GM21390 (cell line): Measurements from ENCODE around the gene HS3ST2.
"Not testable (repeated sequence)": the region's sequence is repeated elsewhere in the genome, so short reads cannot be mapped to it uniquely, and the experiment has no call there.

Experiments used
- ATAC-seq: cut with Tn5 transposase; IDR thresholded peaks from one replicate; pipeline ENCODE4 v1.9.1; 2021; ENCODE audit not compliant: unreplicated experiment

The HS3ST2 gene

DNA sequence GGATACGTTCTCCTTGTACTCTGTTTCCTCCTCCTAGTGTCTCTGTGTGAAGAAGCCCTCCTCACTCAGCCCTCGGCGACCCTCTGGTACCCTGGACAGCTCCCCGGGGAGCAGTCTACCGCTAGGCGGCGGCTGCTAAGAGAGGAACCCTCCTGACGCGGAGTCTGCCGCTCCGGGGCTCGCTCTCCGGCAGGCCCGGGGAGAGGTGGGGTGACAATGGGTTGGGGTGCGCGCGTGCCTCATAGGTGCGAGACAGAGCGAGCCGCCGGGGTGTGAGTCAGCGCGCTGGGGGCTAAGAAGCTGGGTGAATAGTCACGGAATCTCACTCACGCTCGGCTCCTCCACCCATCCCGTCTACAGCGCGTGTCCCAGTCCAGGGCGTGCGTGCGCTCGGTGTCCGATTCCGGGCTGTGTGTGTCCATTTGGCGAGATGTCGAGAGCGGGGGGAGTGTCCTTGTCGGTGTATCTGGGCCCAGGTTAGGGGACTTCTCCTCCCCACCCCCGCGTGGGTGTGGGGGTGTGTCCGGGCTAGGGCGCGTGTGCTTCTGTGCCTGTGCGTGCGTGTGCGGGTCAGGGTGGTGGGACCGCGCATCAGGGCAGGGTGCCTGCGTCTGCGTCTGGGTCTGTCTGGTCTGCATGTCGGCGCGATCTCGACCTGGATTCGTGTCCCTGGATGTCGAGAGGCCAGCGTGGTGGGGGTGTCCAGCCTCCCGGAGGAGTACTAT, 577 bp upstream of the HS3ST2 start:
- no peak for ATAC-seq

DNA sequence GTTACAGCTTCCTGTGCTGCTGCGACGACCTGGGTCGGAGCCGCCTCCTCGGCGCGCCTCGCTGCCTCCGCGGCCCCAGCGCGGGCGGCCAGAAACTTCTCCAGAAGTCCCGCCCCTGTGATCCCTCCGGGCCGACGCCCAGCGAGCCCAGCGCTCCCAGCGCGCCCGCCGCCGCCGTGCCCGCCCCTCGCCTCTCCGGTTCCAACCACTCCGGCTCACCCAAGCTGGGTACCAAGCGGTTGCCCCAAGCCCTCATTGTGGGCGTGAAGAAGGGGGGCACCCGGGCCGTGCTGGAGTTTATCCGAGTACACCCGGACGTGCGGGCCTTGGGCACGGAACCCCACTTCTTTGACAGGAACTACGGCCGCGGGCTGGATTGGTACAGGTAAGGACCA, 746 bp downstream of the HS3ST2 start:
- no peak for ATAC-seq

DNA sequence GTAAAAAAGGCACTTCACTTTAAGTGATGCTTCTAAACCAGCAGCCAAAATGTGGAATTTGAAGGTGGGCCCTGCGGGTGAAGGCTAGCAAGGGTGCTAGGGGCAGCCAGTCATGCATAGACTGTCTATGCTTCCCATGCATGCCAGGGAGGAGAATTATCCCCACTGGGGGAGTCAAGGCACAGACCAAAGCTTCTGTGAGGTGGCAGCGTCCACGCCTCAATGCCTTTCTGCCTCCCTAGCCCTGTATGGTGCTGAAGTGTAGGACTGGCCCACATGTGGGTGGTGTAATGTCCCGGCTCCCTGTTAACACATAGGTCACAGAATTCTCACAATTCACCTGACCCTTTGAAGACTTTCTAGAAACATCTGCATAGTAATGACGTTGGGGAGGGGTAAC, 1.9 kb downstream of the HS3ST2 start:
- ATAC-seq: no peak

DNA sequence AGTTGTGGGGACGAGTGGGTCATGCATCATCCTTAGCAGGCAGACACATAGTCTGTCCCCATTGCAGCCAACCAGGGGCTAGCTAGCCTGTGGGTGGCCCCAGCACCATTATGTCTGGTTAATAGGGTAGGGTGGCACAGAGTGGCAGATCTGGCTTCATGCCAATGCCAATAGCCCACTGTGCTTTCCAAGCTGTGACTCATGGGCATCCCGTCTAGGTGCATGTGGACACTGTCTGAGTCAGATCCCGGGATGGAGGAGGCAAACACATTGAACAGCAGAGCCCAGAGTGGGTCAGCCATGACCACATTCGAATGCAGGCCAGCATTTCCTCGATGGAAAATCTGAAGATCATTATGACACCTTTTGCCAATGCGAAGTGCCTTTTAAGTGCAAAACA, 2.5 kb downstream of the HS3ST2 start:
- no peak for ATAC-seq

DNA sequence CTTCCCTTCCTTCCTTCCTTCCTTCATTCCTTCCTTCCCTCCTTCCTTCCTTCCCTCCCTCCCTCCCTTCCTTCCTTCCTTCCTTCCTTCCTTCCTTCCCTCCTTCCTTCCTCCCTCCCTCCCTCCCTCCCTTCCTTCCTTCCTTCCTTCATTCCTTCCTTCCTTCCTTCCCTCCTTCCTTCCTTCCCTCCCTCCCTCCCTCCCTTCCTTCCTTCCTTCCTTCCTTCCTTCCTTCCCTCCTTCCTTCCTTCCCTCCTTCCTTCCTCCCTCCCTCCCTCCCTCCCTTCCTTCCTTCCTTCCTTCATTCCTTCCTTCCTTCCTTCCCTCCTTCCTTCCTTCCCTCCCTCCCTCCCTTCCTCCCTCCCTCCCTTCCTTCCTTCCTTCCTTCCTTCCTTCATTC, 4.8 kb downstream of the HS3ST2 start:
- not testable (repeated sequence) for ATAC-seq

DNA sequence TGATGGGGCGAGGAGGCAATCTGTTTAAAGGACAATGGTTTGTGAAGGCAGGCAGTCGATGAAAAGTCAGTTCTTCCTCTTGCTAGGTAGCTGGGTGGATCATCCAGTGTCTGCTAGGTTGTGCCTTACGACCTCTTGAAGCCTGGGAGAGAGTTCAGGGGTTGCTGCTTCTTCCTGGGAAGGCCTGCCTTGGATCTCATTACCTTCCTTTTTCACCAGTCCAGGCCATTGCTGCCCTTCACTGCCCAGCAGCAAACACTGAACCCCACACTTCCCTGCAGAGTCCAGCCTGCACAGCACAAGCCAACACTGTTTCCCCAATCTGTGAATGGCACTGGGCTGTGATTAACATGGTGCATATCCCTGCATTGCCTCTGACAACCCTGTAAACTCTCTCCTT, 24.7 kb downstream of the HS3ST2 start:
- no peak for ATAC-seq

DNA sequence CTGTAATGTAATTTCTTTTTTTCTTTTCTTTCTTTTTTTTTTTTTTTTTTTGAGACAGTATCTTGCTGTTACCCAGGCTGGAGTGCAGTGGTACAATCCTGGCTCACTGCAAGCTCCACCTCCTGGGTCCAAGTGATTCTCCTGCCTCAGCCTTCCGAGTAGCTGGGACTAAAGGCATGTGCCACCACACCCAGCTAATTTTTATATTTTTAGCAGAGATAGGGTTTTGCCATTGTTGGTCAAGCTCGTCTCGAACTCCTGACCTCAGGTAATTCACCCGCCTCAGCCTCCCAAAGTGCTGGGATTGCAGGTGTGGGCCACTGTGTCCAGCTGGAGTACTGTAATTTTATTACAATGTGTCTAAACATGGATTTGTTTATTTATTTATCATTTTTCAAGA, 28.1 kb downstream of the HS3ST2 start:
- not testable (repeated sequence) for ATAC-seq

DNA sequence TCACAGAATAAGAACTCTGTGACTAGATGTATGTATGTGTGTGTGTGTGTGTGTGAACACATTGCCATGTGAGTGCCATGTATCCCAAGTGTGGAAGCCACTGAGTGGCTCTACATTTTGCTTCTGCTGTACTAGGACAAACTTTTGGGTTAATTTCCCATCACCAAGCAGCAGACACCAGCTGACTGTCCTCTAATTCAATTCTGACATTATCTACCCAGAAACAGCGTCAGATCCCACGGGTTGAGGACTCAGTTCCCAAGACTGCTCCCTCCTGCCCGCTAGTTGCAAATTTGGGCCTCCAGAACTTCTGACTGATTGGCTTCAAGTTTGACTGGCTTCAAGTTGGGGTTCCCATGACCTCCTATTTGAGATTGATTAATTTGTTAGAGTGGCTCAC, 29.2 kb downstream of the HS3ST2 start:
- no peak for ATAC-seq

DNA sequence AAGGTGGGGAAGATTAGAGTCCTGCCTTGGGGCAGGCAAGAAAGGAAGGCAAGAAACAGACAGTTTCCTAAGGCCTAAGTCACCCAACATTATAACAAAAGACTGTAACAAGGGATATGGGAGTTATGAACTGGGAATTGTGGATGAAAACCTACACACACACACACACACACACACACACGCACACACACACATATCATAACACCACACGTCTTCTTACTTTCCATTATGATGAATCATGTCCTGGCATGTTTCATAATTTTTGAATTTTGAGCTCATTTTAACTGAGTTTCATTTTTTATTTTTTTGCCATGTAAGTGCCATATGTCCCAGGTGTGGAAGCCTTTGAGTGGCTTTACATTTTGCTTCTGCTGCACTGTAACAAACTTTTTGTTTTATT, 29.9 kb downstream of the HS3ST2 start:
- no peak for ATAC-seq

DNA sequence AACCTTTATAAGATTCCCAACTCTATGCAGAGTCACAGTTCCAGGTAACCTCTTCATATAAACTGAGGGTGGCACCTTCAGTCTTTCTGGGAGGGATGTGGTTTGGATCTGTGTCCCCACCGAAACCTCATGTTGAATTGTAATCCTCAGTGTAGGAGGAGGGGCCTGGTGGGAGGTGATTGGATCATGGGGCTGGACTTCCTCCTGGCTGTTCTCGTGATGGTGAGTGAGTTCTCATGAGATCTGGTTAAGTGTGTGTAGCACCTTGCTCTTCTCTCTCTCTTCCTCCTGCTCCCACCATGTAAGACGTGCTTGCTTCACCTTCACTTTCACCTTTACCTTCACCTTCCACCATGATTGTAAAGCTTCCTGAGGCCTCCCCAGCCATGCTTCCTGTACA, 30.5 kb downstream of the HS3ST2 start:
- ATAC-seq: no peak

DNA sequence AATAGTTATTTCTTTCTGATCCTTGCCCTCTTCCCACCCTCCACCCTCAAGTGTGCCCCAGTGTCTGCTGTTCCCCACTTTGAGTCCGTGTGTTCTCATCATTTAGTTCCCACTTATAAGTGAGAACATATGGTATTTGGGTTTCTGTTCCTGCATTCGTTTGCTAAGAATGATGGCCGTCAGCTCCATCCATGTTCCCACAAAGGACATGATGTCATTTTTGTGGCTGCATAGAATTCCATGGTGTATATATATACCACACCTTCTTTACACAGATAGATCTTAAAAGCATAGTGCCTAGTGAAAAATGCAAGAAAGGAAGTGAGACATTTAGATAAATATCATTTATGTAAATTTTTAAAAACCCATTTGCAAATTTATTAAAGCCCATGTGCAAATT, 33.1 kb downstream of the HS3ST2 start:
- ATAC-seq: no peak

DNA sequence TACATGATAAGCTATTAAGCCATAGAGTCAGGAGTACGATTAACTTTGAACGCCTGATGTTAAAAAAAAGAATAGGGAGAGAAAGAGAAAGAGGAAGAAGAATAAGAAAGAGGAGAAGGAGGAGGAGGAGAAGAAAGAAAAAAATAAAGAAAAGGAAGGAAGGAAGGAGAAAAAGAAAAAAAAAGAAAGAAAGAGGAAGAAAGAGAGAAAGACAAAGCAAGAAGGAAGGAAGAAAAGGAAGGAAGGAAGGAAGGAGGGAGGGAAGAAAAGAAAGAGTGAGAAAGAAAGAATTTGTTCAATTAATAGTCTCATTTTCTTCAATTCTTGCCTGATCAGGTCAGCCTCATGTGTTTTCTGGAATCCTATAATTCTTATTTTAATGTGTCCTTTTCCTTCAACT, 33.7 kb downstream of the HS3ST2 start:
- ATAC-seq: no peak

DNA sequence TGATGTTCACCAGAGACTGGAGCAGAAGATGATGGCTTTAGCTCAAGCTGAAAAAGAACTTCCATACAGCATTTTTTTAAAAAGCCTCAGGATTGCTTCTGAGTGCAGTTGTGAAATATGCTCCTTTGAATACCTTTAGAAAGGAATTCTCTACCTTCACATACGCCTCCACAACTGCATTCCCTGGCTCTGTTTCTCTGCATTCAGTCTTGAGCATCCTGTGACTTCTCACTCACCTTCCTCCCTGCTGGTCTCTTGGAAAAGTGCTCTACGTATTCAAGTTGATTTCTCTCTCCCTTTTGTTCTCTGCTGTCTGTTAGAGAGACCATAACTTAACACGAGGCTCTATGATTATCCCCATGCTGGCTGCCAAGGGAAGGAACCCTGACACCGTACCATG, 34.5 kb downstream of the HS3ST2 start:
- ATAC-seq: no peak

DNA sequence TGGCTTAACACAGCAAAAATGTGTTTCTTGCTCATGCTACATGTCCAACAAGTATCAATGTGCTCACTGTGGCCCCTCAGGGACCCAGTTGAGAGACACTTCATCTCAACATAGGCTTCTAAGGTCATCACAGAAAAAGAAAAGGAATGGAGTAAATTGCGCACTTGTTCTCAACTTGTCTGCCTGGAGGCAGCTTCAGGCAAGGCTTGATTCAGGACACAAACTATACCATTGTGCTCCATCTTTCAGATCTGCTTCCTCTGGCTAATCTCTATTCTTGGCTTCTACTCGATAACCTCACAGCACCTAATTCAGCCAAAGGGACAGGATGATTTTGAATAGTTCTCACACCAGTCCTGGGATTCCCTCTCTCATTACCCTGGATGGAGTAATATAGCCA, 35.6 kb downstream of the HS3ST2 start:
- ATAC-seq: no peak

DNA sequence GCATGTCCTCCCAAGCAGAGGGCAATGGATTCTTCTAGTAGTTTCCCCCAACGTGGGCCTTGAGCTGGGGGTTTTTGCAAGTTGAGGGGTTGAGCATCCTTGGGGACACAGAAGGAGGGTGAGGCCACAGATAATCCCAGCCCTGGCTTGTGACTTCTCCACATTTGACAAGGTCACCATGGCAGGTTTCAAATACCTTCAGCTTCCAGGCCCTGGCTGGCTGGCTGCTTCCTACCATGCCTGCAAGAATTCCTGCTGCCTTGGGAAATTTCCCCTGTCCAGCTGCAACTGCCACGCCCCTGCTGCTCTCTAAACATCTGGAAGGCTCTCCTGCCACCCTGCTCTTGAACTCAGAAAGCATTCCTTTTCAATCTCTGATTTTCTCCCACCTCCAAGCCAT, 41.3 kb downstream of the HS3ST2 start:
- ATAC-seq: no peak

DNA sequence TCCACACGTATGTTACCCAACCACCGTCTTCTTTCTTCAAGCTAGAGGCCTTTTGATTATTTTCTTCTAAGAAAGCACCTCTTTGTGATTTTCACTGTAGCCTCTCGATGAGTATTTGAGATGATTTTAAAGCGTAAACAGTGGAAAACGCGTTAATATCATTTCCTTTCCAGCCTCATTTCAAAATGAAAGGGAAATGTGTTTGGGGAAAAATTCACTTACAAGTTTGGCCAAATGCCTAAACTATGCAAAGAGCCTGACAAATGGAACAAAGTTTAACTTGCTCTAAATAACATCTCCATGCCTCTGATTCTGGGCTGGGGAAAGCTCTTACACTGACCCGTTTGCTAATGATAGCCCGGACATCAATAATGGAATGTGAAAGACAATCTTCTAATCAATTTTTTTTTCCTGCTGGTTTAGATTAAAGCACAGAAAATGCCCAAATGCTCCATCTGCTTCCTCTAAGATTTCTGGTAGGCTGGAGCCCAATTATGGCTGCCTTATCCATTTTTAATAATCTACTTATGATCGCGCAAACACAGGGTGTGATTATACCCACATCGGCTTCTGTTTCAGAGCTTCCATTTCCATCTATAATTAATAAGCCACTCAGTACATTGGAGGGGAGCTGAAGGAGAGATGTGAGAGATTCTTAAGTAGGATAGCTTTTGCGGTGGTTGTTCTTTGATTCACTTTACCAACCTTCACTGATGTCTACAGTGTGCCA, 43.5 kb downstream of the HS3ST2 start:
- ATAC-seq: no peak

DNA sequence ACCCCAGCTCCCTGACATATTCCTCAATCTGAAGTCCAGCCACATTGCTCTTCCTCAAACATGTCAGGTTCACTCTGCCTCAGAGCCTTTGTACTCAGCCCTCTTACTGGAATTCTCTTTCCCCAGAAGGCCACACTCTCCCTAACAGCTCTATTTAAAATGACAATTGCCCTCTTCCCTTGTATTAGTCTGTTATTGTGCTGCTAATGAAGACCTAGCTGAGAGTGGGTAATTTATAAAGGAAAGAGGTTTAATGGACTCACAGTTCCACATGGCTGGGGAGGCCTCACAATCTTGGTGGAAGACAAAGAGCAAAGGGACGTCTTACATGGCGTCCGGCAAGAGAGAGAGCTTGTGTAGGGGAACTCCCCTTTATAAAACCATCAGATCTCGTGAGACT, 46.0 kb downstream of the HS3ST2 start:
- no peak for ATAC-seq

DNA sequence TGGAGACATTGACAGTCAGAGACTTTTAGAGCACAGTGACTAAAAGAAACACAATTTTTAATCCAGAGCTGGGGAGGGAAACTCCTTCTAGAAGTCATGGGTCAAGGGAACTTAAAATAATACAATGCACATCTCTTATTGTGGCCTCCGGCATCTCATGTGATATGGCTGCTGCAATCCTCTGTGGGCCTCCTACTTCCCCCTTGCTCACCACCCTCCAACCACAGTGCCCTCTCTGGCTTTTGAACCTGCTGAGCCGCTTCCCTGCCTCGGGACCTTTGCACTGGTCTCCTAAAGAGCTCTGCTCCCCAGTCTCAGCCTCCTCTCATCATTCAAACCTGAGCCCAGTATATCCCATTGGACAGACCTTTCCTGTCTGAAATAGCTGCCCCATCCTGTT, 47.6 kb downstream of the HS3ST2 start:
- no peak for ATAC-seq

DNA sequence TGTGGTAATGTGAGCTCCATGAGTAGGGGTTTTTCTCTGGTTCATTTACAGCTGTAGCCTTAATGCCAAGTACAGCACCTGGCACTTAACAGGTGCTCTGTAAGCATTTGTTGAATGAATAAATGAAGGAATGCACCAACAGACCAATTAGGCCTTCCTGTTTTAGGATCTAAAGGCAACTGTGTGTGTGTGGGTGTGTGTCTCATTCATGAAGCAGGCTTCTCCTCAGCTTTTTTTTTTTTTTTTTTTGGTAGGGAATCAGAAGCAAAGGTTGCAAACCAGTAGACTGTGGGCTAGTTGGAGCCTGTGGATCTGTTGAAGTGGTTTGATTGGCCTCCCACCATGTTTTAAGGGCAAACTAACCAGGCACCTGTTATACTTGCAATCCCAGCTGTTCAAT, 48.1 kb downstream of the HS3ST2 start:
- ATAC-seq: no peak

DNA sequence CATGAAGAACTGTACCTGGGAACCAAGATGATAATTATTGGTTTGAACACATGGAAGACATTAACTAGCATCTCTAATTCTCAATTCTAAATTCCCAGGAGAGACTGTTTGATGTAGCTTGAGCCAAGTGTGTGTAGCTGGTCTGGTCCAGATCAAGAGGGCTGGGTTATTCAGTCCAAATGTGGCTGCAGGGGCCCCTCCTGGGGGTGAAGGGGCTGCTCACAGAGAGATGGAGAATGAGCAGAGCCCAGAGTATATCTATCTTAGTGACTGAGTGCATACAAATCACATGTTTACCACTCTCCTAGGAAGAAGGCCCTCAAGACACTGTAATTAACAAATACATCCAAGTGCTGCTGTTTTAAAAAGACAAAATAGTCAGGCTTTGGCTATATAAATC, 50.4 kb downstream of the HS3ST2 start:
- no peak for ATAC-seq

DNA sequence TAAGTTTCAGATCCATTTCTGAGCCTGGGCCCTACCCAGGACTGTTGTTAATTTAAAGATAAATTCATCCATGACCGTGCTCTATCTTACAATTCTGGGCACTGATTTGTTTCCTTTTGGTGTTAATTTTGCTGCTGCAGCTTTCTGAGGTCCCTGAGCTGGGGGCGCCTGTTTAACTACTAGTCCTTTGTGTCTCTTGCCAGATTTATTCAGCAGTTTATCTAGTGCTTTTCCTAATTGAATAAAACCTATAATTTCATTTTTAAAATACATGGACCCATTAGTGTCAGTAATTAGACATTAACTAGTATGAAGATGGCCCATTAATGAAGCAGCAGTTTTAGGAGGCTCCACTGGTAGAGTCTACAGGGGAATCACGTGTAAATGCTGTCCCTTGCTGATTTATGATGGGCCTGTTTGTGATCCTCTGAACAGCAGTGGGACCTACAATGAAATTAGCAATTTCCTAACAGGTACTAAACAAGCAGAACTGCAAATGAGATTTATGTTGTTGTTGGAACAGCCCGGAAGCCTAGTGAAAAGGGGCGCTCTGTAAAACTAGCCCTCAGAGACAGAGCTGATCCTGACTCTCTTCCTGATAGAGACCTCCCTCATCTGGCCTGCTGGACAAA, 54.7 kb downstream of the HS3ST2 start:
- ATAC-seq: no peak

DNA sequence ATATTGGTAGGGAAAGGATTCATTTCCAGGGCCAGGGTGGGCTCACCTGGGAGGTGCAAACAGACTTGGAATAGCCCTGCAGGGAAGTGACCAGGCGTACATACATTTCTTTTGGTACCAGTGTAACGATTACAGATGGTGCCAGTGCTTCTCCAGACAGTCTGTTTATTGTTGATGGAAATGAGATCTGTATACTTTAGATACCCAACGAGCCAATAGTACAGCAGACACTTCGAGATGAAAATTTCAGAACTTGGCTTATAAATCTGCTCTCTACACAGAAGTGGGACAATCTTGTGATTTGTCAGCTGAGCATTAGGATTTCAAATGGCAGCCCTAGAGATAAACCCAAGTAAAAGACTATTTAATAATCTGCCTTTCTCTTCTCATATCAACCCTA, 57.9 kb downstream of the HS3ST2 start:
- ATAC-seq: no peak
